ENCODE data around the gene GABBR2.

DNA sequence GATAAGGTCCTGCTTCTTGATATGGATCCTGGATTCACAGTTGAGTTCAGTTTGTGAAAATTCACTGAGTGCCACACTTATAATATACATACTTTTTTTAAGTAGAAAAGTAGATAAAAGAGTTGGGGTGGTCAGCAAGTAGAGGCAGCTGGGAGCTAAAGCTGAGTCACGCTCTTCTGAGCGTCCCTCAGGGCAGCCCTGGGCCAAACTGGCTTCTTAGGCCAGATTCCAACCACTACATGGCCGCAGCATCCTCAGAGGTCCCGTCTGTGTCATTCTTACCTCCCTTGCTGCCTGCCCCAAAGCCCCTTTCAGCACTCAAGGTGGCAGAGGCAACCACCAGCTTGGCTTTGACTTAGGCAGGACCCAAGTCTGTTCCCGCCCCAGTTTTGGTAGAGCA, 329.9 kb downstream of the GABBR2 start:
- TF ChIP-seq CTCF (conservative IDR thresholded peaks at IDR 0.05; ENCODE audit: low read depth, low read length) (no peak), EZH2 (IDR thresholded peaks at IDR 0.05; ENCODE audit: borderline replicate concordance, low read depth, low read length, poor library complexity, severe bottlenecking) (no peak)

Data from A673 (cell line).